Effector CD8-positive, alpha-beta T cell (primary cell): ENCODE results near the gene NOP16.

Experiments
- DNase-seq: peaks from one replicate; lab custom pipeline; 2025; lab: John Stamatoyannopoulos, UW
- total RNA-seq, 4 experiments: gene quantifications; one replicate each; lab custom pipeline; 2026; lab: John Stamatoyannopoulos, UW

Gene NOP16
- 13.1 to 73.4 (median 16.1) reads per million in 4 experiments for total RNA-seq

GRCh38 chr5:176388444-176389134 lies at the start of gene NOP16, which contains the start of gene HIGD2A:
Gene NOP16, minus strand, starts transcription at chr5:176388598. Its CDS starts 59 bp downstream, at chr5:176388539.
Gene HIGD2A, plus strand, starts transcription at chr5:176388751. Its CDS starts 69 bp downstream, at chr5:176388820.
- DNase-seq = peak; percentile 97

- no peak for DNase-seq
Observed at GRCh38 chr5:176436656-176437055, 48.3 kb upstream of the NOP16 start.

GRCh38 chr5:176432707-176433106 lies 44.3 kb upstream of the NOP16 start:
- no peak for DNase-seq

- DNase-seq = no peak
Observed at GRCh38 chr5:176429972-176430371, 41.6 kb upstream of the NOP16 start.

- no peak for DNase-seq
Observed at GRCh38 chr5:176427971-176428370, 39.6 kb upstream of the NOP16 start.

GRCh38 chr5:176426876-176427275 lies 38.5 kb upstream of the NOP16 start:
- DNase-seq = no peak

- DNase-seq = no peak
Observed at GRCh38 chr5:176425791-176426190, 37.4 kb upstream of the NOP16 start.

GRCh38 chr5:176425138-176425537 lies 36.7 kb upstream of the NOP16 start:
- DNase-seq = no peak

GRCh38 chr5:176424181-176424580 lies 35.8 kb upstream of the NOP16 start:
- no peak for DNase-seq

GRCh38 chr5:176420972-176421544 lies 32.7 kb upstream of the NOP16 start:
- no peak for DNase-seq

GRCh38 chr5:176420086-176420485 lies 31.7 kb upstream of the NOP16 start:
- no peak for DNase-seq

- DNase-seq = no peak
Observed at GRCh38 chr5:176418251-176418650, 29.9 kb upstream of the NOP16 start.

GRCh38 chr5:176416965-176417364 lies 28.6 kb upstream of the NOP16 start:
- DNase-seq = no peak

- peak; percentile 84 for DNase-seq
Observed at GRCh38 chr5:176415952-176416924, 27.8 kb upstream of the NOP16 start, which contains the start of gene CLTB. Gene CLTB, minus strand, starts transcription at chr5:176416539. Its CDS starts 176 bp downstream, at chr5:176416363.

GRCh38 chr5:176415240-176415951 lies 27.0 kb upstream of the NOP16 start:
- no peak for DNase-seq

- DNase-seq = no peak
Observed at GRCh38 chr5:176414704-176415103, 26.3 kb upstream of the NOP16 start.

- DNase-seq = no peak
Observed at GRCh38 chr5:176413709-176414191, 25.4 kb upstream of the NOP16 start.

GRCh38 chr5:176413255-176413565 lies 24.8 kb upstream of the NOP16 start:
- DNase-seq = no peak

- no peak for DNase-seq
Observed at GRCh38 chr5:176412517-176413254, 24.3 kb upstream of the NOP16 start.

GRCh38 chr5:176410486-176411180 lies 22.2 kb upstream of the NOP16 start:
- DNase-seq = no peak
